Mesodermal cell (in vitro differentiated cells): ENCODE data around the gene RGS3.
A peak's percentile ranks its signal among the peaks of the same experiment; 100 is the strongest.
"Not testable (repeated sequence)": the region's sequence is repeated elsewhere in the genome, so short reads cannot be mapped to it uniquely, and the experiment has no call there.

Experiments used
- H3K27ac ChIP-seq: 2 replicates; pipeline ENCODE4 v1.7.0; 2013; ENCODE audit warnings: mild to moderate bottlenecking, low read depth, low read length, moderate library complexity; ENCODE audit not compliant: severe bottlenecking
- H3K36me3 ChIP-seq: 2 replicates; pipeline ENCODE4 v1.7.1; 2013; ENCODE audit warnings: mild to moderate bottlenecking, low read length, moderate library complexity; ENCODE audit not compliant: control insufficient read depth, insufficient read depth
- H3K4me1 ChIP-seq: one replicate; pipeline ENCODE4 v1.7.1; 2013; ENCODE audit warnings: mild to moderate bottlenecking, low read length; ENCODE audit not compliant: insufficient read depth, control insufficient read depth, poor library complexity, severe bottlenecking
- H3K4me3 ChIP-seq: 2 replicates; pipeline ENCODE4 v1.7.0; 2013; ENCODE audit warnings: low read length, control low read depth, mild to moderate bottlenecking; ENCODE audit not compliant: insufficient read depth, poor library complexity, severe bottlenecking; ENCODE audit errors: extremely low read depth
- H3K9me3 ChIP-seq: 2 replicates; pipeline ENCODE4 v1.7.1; 2013; ENCODE audit warnings: mild to moderate bottlenecking, low read length, moderate library complexity; ENCODE audit not compliant: control insufficient read depth
- WGBS, 2 experiments: methylation state at CpG; one replicate each; pipeline ENCODE4 v1.1.5; 2013; ENCODE audit warnings: missing lambda C conversion rate in 2 of 2; ENCODE audit not compliant: insufficient coverage in 2 of 2; 5-methylcytosine and 5-hydroxymethylcytosine counted together

Gene RGS3

DNA sequence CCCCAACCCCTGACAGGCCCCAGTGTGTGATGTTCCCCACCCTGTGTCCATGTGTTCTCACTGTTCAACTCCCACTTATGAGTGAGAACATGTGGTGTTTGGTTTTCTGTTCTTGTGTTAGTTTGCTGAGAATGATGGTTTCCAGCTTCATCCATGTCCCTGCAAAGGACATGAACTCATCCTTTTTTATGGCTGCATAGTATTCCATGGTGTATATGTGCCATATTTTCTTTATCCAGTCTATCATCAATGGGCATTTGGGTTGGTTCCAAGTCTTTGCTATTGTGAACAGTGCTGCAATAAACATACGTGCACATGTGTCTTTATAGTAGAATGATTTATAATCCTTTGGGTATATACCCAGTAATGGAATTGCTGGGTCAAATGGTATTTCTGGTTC, 25.8 kb upstream of the RGS3 start:
- not testable (repeated sequence) for H3K36me3 ChIP-seq, H3K4me3 ChIP-seq, H3K27ac ChIP-seq, H3K4me1 ChIP-seq, H3K9me3 ChIP-seq
- no CpG with 5 or more reads among the region's 1 CpG for WGBS, 2 experiments

DNA sequence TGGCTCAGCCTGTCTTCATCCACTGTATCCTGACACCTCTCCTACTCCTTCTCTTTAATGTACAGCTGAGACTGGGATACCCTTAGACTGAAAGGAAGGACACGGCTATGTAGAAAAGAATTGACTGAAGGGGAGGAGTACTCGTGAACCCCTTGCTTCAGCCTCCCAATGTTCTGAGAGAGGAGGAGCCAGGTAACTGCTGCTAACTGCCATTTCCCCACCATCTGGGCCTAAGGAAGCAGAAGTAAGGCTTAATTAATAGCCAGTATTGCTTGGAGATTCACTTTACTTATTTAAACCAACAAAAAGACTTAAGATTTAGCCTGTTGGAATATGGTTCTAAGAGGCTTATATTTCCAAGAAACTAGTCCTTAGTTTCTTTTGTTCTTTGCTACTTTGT, 18.8 kb upstream of the RGS3 start:
- no peak overlapping the region for H3K27ac ChIP-seq
- no peaks in the 10 kb centered on the region for H3K36me3 ChIP-seq
- no peak overlapping the region for H3K4me3 ChIP-seq
- no peaks in the 10 kb centered on the region for H3K9me3 ChIP-seq
- H3K4me1 ChIP-seq: peaks cover 4% of the 10 kb centered on the region
- 80% methylated on average over 1 of the region's 2 CpGs; no CpG with 5 or more reads in 1 of the 2 experiments for WGBS, 2 experiments

GRCh38 chr9:113446323-113446740, 17.2 kb upstream of the RGS3 start:
- 56 to 58% methylated on average over 2 of the region's 3 CpGs for WGBS, 2 experiments
- no peak overlapping the region for H3K4me3 ChIP-seq
- no peak overlapping the region for H3K27ac ChIP-seq
- no peaks in the 10 kb centered on the region for H3K9me3 ChIP-seq
- no peaks in the 10 kb centered on the region for H3K36me3 ChIP-seq
- H3K4me1 ChIP-seq: peaks cover 4% of the 10 kb centered on the region

- Histone ChIP-seq H3K4me3 (no peak overlapping the region), H3K36me3 (no peaks in the 10 kb centered on the region), H3K27ac (no peak overlapping the region), H3K9me3 (no peaks in the 10 kb centered on the region), H3K4me1 (peaks cover 11% of the 10 kb centered on the region)
- WGBS, 2 experiments: 83 to 100% methylated on average over 1 to 2 of the region's 2 CpGs
Measured at GRCh38 chr9:113449376-113449775, 14.2 kb upstream of the RGS3 start.

DNA sequence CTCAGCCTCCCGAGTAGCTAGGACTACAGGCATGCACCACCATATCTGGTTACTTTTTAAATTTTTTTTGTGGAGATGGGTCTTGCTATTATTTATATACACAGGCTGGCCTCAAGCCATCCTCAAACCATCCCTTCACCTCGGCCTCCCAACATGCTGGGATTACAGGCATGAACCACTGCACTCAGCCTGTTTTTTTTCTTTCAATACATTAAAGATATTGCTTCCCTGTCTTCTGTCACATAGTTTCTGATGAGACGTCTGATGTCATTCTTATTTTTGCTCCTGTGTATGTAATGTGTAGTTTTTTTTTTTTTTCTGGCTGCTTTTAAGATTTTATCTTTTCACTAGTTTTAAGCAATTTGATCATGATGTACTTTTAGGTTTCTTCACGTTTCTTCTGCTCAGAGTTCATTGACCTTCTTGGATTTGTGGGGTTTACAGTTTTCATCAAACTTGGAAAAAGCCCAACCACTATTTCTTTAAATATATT, 11.4 kb upstream of the RGS3 start:
- Histone ChIP-seq H3K9me3 (no peaks in the 10 kb centered on the region), H3K4me1 (peaks cover 28% of the 10 kb centered on the region), H3K4me3 (no peak overlapping the region), H3K36me3 (no peaks in the 10 kb centered on the region), H3K27ac (no peak overlapping the region)
- 100% methylated on average over 1 of the region's 4 CpGs for WGBS, 2 experiments

DNA sequence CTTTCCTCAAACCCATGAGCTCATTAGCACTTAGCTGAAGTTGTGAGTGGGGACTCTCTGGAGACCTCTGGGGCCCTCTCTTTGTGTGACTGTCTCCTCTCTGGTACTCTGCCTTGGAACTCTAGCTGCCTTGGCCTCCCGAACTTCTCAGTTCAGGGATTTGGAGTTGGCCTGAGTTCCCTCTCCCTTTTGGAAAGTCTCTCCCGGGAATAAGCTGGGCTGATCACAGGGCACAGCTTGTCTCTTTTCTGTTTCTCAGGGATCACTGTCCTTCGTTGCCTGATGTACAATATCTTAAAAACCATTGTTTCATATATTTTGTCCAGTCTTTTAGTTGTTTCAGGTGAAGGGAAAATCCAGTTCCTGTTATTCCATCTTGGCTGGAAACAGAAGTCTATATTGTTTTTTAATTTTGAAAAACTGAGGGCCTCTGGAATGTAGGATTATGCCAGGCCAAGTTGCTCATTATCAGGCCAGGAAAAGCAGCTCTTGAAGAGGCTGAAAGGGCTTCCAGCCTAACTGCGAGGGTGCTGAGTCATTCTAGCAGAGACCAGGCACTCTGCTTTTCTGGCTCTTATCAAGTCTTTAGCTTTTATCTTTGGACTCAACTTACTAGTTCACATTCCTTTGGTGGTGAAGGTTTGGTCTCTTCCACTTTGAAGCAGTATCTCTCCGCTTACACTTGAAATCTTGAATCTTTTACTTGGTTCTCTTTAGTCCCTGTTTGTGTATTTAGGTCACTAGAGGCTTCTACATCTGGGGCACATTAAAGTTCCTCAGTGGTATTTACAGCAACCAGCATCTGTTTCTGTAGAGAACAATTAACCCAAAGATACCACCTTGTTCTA, 8.4 kb upstream of the RGS3 start:
- Histone ChIP-seq H3K9me3 (no peaks in the 10 kb centered on the region), H3K27ac (peak overlapping the region; percentile 98), H3K4me1 (peaks cover 28% of the 10 kb centered on the region), H3K4me3 (no peak overlapping the region), H3K36me3 (no peaks in the 10 kb centered on the region)
- 33 to 39% methylated on average over 3 of the region's 5 CpGs for WGBS, 2 experiments

DNA sequence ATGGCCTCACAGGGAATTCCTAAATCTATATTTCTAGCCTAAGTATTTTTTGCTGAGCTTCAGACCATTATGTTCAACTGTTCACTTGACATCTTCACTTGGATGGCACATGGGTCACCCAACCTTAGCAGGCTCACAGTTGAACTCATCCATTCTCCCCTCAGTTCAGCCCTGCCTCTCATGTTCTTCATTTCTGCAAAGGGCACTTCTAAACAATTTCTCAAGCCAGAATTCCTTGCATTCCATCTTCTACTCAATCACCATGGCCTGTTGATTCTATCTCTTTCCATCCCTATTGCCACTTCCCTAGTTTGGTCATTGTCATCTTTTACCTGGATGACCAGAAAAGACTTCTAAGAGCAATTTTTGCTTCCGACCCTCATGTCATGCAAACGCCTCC, 7.3 kb upstream of the RGS3 start:
- no peak overlapping the region for H3K4me3 ChIP-seq
- WGBS, 2 experiments: 67 to 100% methylated on average over 1 of the region's 2 CpGs
- peak overlapping the region; percentile 98 for H3K27ac ChIP-seq
- H3K36me3 ChIP-seq: no peaks in the 10 kb centered on the region
- H3K4me1 ChIP-seq: peaks cover 28% of the 10 kb centered on the region
- H3K9me3 ChIP-seq: no peaks in the 10 kb centered on the region

DNA sequence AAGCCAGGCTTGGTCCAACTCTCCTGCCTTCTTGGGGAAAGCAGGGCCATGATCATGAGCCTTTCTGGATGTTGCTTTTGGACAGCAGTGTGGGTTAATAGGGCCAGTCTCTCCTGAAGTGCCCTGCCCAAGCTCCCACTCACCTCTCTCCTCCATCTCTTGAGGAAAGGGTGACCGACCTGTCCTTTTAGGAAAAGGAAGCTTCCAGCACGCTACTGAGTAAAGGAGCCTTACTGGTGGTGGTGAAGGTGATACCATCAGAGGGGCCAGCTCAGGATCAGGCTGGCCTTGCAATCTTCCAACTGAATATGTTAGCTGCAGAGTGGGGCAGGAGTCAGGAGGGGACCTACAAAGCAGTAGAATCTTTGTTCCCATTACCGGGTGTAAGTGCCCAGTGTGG, 2.2 kb upstream of the RGS3 start:
- Histone ChIP-seq H3K9me3 (no peaks in the 10 kb centered on the region), H3K4me1 (peaks cover 7% of the 10 kb centered on the region), H3K4me3 (no peak overlapping the region), H3K36me3 (no peaks in the 10 kb centered on the region), H3K27ac (no peak overlapping the region)
- 57 to 82% methylated on average over 1 to 3 of the region's 3 CpGs for WGBS, 2 experiments

GRCh38 chr9:113461943-113462342, 1.6 kb upstream of the RGS3 start:
- Histone ChIP-seq H3K9me3 (no peaks in the 10 kb centered on the region), H3K4me1 (peaks cover 2% of the 10 kb centered on the region), H3K27ac (no peak overlapping the region), H3K36me3 (no peaks in the 10 kb centered on the region), H3K4me3 (no peak overlapping the region)
- WGBS, 2 experiments: 96 to 97% methylated on average over 3 to 4 of the region's 4 CpGs

- H3K36me3 ChIP-seq: no peaks in the 10 kb centered on the region
- no peak overlapping the region for H3K27ac ChIP-seq
- H3K4me1 ChIP-seq: peaks cover 2% of the 10 kb centered on the region
- H3K9me3 ChIP-seq: no peaks in the 10 kb centered on the region
- WGBS, 2 experiments: 92 to 93% methylated on average over 8 to 9 of the region's 11 CpGs
- H3K4me3 ChIP-seq: no peak overlapping the region
Measured at GRCh38 chr9:113462781-113463286, 693 bp upstream of the RGS3 start.

DNA sequence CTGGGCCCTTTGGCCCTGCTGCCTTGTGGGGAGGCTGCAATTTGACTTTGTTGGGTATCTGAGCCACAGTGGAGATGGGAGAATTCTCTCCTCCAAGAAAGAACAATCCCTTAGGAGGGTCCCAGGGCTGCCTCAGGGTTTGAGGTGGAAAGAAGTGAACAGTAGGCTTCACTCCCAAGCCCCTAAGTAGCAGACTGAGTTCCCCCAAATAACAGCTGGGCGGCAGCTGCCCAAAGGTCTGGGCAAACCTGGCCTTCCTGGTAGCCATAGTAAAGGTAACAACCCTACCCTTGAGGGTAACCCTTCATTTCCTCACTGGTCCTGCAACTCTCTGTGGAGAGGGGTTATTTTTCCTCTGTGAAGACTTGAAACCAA, 746 bp downstream of the RGS3 start:
- Histone ChIP-seq H3K27ac (no peak overlapping the region), H3K36me3 (no peaks in the 10 kb centered on the region), H3K9me3 (no peaks in the 10 kb centered on the region), H3K4me1 (peaks cover 2% of the 10 kb centered on the region), H3K4me3 (peak overlapping the region; percentile 25)
- 100% methylated on average over 1 of the region's 1 CpG; no CpG with 5 or more reads in 1 of the 2 experiments for WGBS, 2 experiments
